ENCODE results near the gene REEP1. TPM values are rescaled to one million over a fixed set of nuclear protein-coding genes. Genes with fewer than 3 reads are reported as not detected.
"Not testable (repeated sequence)": the region's sequence is repeated elsewhere in the genome, so short reads cannot be mapped to it uniquely, and the experiment has no call there.

The REEP1 gene
- polyA plus RNA-seq, 1 experiment = 0.10 TPM

GRCh38 chr2:86249579-86250391, 87.6 kb downstream of the REEP1 start:
- Histone ChIP-seq H3K4me3 (ENCODE audit: low read depth, low read length) (no peak overlapping the region), H3K27me3 (ENCODE audit: control insufficient read depth, insufficient read depth, low read length) (peaks cover 21% of the 10 kb centered on the region), H3K27ac (ENCODE audit: low read depth, low read length) (peak overlapping the region; percentile 42), H3K9me3 (ENCODE audit: control insufficient read depth, insufficient read depth, low read length) (no peaks in the 10 kb centered on the region)
- TF ChIP-seq, protein P1, sequence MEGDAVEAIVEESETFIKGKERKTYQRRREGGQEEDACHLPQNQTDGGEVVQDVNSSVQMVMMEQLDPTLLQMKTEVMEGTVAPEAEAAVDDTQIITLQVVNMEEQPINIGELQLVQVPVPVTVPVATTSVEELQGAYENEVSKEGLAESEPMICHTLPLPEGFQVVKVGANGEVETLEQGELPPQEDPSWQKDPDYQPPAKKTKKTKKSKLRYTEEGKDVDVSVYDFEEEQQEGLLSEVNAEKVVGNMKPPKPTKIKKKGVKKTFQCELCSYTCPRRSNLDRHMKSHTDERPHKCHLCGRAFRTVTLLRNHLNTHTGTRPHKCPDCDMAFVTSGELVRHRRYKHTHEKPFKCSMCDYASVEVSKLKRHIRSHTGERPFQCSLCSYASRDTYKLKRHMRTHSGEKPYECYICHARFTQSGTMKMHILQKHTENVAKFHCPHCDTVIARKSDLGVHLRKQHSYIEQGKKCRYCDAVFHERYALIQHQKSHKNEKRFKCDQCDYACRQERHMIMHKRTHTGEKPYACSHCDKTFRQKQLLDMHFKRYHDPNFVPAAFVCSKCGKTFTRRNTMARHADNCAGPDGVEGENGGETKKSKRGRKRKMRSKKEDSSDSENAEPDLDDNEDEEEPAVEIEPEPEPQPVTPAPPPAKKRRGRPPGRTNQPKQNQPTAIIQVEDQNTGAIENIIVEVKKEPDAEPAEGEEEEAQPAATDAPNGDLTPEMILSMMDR (IDR thresholded peaks at IDR 0.05; ENCODE audit: low read depth, low read length) = no peak
- DNase-seq (ENCODE audit: low read depth, low spot score) = peak; percentile 57
- ChIA-PET CTCF (interaction anchor here (0.7 to 1.4 kb wide), 2 partner anchors 28 to 29 kb away, joined by 3 read pairs; no protein-coding TSS in a partner anchor), POLR2A (no interaction called here)

- ChIA-PET CTCF (interaction anchor here (1.4 kb wide), 1 partner anchor 28 kb away, joined by 3 read pairs; no protein-coding TSS in a partner anchor), POLR2A (no interaction called here)
- no peaks in the 10 kb centered on the region for H3K9me3 ChIP-seq (ENCODE audit: control insufficient read depth, insufficient read depth, low read length)
- peaks cover 25% of the 10 kb centered on the region for H3K27me3 ChIP-seq (ENCODE audit: control insufficient read depth, insufficient read depth, low read length)
- TF ChIP-seq, protein P1 (IDR thresholded peaks at IDR 0.05; ENCODE audit: low read depth, low read length) = no peak
- no peak overlapping the region for H3K4me3 ChIP-seq (ENCODE audit: low read depth, low read length)
- no peak for DNase-seq (ENCODE audit: low read depth, low spot score)
- H3K27ac ChIP-seq (ENCODE audit: low read depth, low read length) = no peak overlapping the region
These were observed 88.2 kb downstream of the REEP1 start for GRCh38 chr2:86249176-86249575.

DNA sequence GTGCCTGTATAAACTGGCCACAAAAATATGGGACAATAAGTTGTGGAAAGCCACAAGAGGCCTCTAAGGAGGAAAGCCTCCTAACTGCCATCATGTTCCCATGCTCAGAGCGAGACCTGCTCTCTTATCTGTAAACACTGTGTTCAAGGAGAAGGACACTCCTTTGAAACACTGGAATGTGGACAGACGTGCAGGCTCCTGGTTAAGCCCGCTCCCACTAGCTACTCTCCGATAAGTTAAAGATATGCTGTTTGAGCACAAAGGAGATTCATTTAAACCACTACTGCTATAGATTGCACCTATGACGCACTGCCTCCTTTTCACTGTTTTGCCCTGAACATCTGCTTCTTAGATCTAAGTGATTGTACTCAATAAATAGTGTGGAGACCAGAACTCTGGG, 92.2 kb downstream of the REEP1 start:
- CTCF ChIA-PET, POLR2A ChIA-PET: not testable (repeated sequence)
- H3K27me3 ChIP-seq (ENCODE audit: control insufficient read depth, insufficient read depth, low read length) = peaks cover 25% of the 10 kb centered on the region

DNA sequence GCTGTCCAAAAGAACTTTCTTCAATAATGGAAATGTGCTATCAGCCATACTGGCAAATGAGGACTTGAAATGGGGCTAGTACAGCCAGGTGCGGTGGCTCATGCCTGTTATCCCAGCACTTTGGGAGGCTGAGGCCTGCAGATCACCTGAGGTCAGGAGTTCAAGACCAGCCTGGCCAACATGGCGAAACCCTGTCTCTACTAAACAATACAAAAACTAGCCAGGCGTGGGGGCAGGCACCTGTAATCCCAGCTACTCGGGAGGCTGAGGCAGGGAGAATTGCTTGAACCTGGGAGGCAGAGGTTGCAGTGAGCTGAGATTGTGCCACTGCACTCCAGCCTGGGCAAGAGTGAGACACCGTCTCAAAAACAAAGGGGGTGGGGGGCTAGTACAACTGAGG, 92.6 kb downstream of the REEP1 start:
- POLR2A ChIA-PET; H3K4me3 ChIP-seq (ENCODE audit: low read depth, low read length); H3K27ac ChIP-seq (ENCODE audit: low read depth, low read length); H3K9me3 ChIP-seq (ENCODE audit: control insufficient read depth, insufficient read depth, low read length); DNase-seq (ENCODE audit: low read depth, low spot score); CTCF ChIA-PET: not testable (repeated sequence)
- H3K27me3 ChIP-seq (ENCODE audit: control insufficient read depth, insufficient read depth, low read length) = peaks cover 26% of the 10 kb centered on the region

More for the DNA sequence above, 92.2 kb downstream of the REEP1 start:
- not testable (repeated sequence) for H3K4me3 ChIP-seq (ENCODE audit: low read depth, low read length); DNase-seq (ENCODE audit: low read depth, low spot score); H3K27ac ChIP-seq (ENCODE audit: low read depth, low read length); H3K9me3 ChIP-seq (ENCODE audit: control insufficient read depth, insufficient read depth, low read length)

- no peak overlapping the region for H3K27ac ChIP-seq (ENCODE audit: low read depth, low read length)
- CTCF ChIA-PET = no interaction called here
- POLR2A ChIA-PET = no interaction called here
These were observed 93.3 kb downstream of the REEP1 start for GRCh38 chr2:86243950-86244733.

More at GRCh38 chr2:86243950-86244733, 93.3 kb downstream of the REEP1 start:
- Histone ChIP-seq H3K9me3 (ENCODE audit: control insufficient read depth, insufficient read depth, low read length) (no peaks in the 10 kb centered on the region), H3K4me3 (ENCODE audit: low read depth, low read length) (no peak overlapping the region), H3K27me3 (ENCODE audit: control insufficient read depth, insufficient read depth, low read length) (peaks cover 27% of the 10 kb centered on the region)
- TF ChIP-seq, protein P1 (IDR thresholded peaks at IDR 0.05; ENCODE audit: low read depth, low read length) = no peak
- no peak for DNase-seq (ENCODE audit: low read depth, low spot score)
